Endothelial cell (in vitro differentiated cells): Measurements from ENCODE around the gene GJC2. TPM values are rescaled to one million over a fixed set of nuclear protein-coding genes. Genes with fewer than 3 reads are reported as not detected.

Experiments used
- DNase-seq: peaks from one replicate; pipeline ENCODE4 v3.0.0; 2021; ENCODE audit warnings: low spot score
- H3K27ac Mint-ChIP-seq: one replicate; pipeline ENCODE4 v1.8.0; 2021; ENCODE audit warnings: mixed read lengths, inconsistent platforms; ENCODE audit not compliant: unreplicated experiment
- H3K27me3 Mint-ChIP-seq: one replicate; pipeline ENCODE4 v1.8.0; 2021; ENCODE audit warnings: mild to moderate bottlenecking, moderate library complexity, mixed read lengths, inconsistent platforms; ENCODE audit not compliant: unreplicated experiment
- H3K36me3 Mint-ChIP-seq: one replicate; pipeline ENCODE4 v1.8.0; 2021; ENCODE audit warnings: mild to moderate bottlenecking, low read depth, mixed read lengths, inconsistent platforms; ENCODE audit not compliant: unreplicated experiment
- H3K4me1 Mint-ChIP-seq: one replicate; pipeline ENCODE4 v1.8.0; 2021; ENCODE audit warnings: mild to moderate bottlenecking, mixed read lengths, inconsistent platforms; ENCODE audit not compliant: unreplicated experiment
- H3K4me3 Mint-ChIP-seq: one replicate; pipeline ENCODE4 v1.8.0; 2021; ENCODE audit warnings: mild to moderate bottlenecking, mixed read lengths, inconsistent platforms; ENCODE audit not compliant: unreplicated experiment
- H3K9me3 Mint-ChIP-seq: one replicate; pipeline ENCODE4 v1.8.0; 2021; ENCODE audit warnings: mixed read lengths, inconsistent platforms; ENCODE audit not compliant: unreplicated experiment
- CTCF ChIP-seq: fragments of 200-600 bp; sonication (generic); IDR thresholded peaks from one replicate; pipeline ENCODE4 v1.5.0; 2021; ENCODE audit warnings: antibody characterized with exemption; ENCODE audit not compliant: unreplicated experiment
- total RNA-seq: library from RNA; stranded (reverse); fragmentation: NEBNext Ultra II Directional; extraction: Animal tissue kit (Norgen Biotek cat#: 25700); gene quantifications from one replicate; pipeline ENCODE4 v1.2.1, GENCODE V29; 2021; ENCODE audit not compliant: unreplicated experiment

GJC2 gene
- total RNA-seq, 1 donor from 2014 or later, result 13.0 TPM

- no peak overlapping the region for H3K4me3 Mint-ChIP-seq
- H3K4me1 Mint-ChIP-seq, result no peaks in the 10 kb centered on the region
- H3K9me3 Mint-ChIP-seq, result peaks cover 5% of the 10 kb centered on the region
- TF ChIP-seq CTCF, result no peak
- no peaks in the 10 kb centered on the region for H3K27me3 Mint-ChIP-seq
- H3K36me3 Mint-ChIP-seq, result no peaks in the 10 kb centered on the region
- H3K27ac Mint-ChIP-seq, result no peak overlapping the region
- no peak for DNase-seq
Measured at GRCh38 chr1:228197555-228198147, 47.9 kb downstream of the GJC2 start.

GRCh38 chr1:228198977-228199590, 49.4 kb downstream of the GJC2 start:
- H3K4me3 Mint-ChIP-seq, result no peak overlapping the region
- TF ChIP-seq CTCF, result no peak
- H3K27me3 Mint-ChIP-seq, result no peaks in the 10 kb centered on the region
- H3K4me1 Mint-ChIP-seq, result no peaks in the 10 kb centered on the region
- no peaks in the 10 kb centered on the region for H3K36me3 Mint-ChIP-seq
- no peak for DNase-seq
- H3K9me3 Mint-ChIP-seq, result peaks cover 5% of the 10 kb centered on the region
- no peak overlapping the region for H3K27ac Mint-ChIP-seq

- Mint-ChIP-seq H3K27me3 (peaks cover 2% of the 10 kb centered on the region), H3K4me1 (no peaks in the 10 kb centered on the region), H3K36me3 (no peaks in the 10 kb centered on the region), H3K9me3 (no peaks in the 10 kb centered on the region), H3K4me3 (no peak overlapping the region), H3K27ac (no peak overlapping the region)
- no peak for TF ChIP-seq CTCF
- DNase-seq, result no peak
Measured at GRCh38 chr1:228204958-228205357, 55.2 kb downstream of the GJC2 start.

GRCh38 chr1:228205526-228206436, 56.1 kb downstream of the GJC2 start:
- Mint-ChIP-seq H3K4me3 (no peak overlapping the region), H3K4me1 (no peaks in the 10 kb centered on the region), H3K27ac (no peak overlapping the region), H3K9me3 (no peaks in the 10 kb centered on the region), H3K27me3 (peaks cover 3% of the 10 kb centered on the region), H3K36me3 (no peaks in the 10 kb centered on the region)
- DNase-seq, result no peak
- TF ChIP-seq CTCF, result no peak
